Transverse colon (tissue), 4 donors: ENCODE data around the gene CUL7. TPM values are rescaled to one million over a fixed set of nuclear protein-coding genes. Genes with fewer than 3 reads are reported as not detected.

Source experiments
- DNase-seq: peaks from one replicate; pipeline ENCODE4 v3.0.0-alpha.2; 2019
- H3K27ac ChIP-seq, 4 donors: fragments of 200-600 bp; sonication (generic); 2 replicates each; pipeline ENCODE4 v1.5.1; 2016 to 2018; ENCODE audit warnings: inconsistent platforms in 4 of 4
- H3K27me3 ChIP-seq: fragments of 200-600 bp; sonication (generic); 2 replicates; pipeline ENCODE4 v1.5.1; 2017; ENCODE audit warnings: inconsistent platforms
- H3K36me3 ChIP-seq, 4 donors: fragments of 200-600 bp; sonication (generic); 2 replicates each; pipeline ENCODE4 v1.5.1; 2017 to 2019; ENCODE audit warnings: inconsistent platforms in 4 of 4
- H3K4me1 ChIP-seq, 4 donors: fragments of 200-600 bp; sonication (generic); 2 replicates each; pipeline ENCODE4 v1.5.1; 2017 to 2020; ENCODE audit warnings: inconsistent platforms in 4 of 4
- H3K4me3 ChIP-seq, 4 donors: fragments of 200-600 bp; sonication (generic); 1 replicate in 1 of 4; 2 replicates in 3 of 4; pipeline versions ENCODE4 v1.5.1 to v1.6.1; 2017 to 2019; ENCODE audit warnings: inconsistent platforms in 4 of 4
- H3K9me3 ChIP-seq, 2 donors: fragments of 200-600 bp; sonication (generic); 2 replicates each; pipeline ENCODE4 v1.5.1; 2017 to 2019; ENCODE audit warnings: inconsistent platforms in 2 of 2
- CTCF ChIP-seq, 5 experiments: fragments of 200-600 bp in 3 of 5; fragments of 450-650 bp in 2 of 5; sonication (generic) in 3 of 5; IDR thresholded peaks; 1 replicate in 2 of 5; 2 replicates in 3 of 5; pipeline ENCODE4 v1.5.1; 2016 to 2017; ENCODE audit warnings: antibody characterized with exemption in 5 of 5, inconsistent platforms in 3 of 5, mild to moderate bottlenecking in 2 of 5, moderate library complexity in 1 of 5
- EP300 ChIP-seq: sonication (generic); formaldehyde crosslinking; IDR thresholded peaks from one replicate; pipeline ENCODE4 v1.6.1; 2017; ENCODE audit warnings: antibody characterized with exemption, low read depth
- POLR2A ChIP-seq: fragments of 450-650 bp; IDR thresholded peaks from one replicate; pipeline ENCODE4 v1.6.1; 2016; ENCODE audit warnings: antibody characterized with exemption, mild to moderate bottlenecking, moderate library complexity
- POLR2AphosphoS5 ChIP-seq, 3 donors: sonication (generic); formaldehyde crosslinking; IDR thresholded peaks; one replicate each; pipeline ENCODE4 v1.6.1; 2016; ENCODE audit warnings: antibody characterized with exemption in 3 of 3
- WGBS, 2 donors: methylation state at CpG; one replicate each; pipeline ENCODE4 v1.1.5; 2018; ENCODE audit warnings: low coverage in 1 of 2; 5-methylcytosine and 5-hydroxymethylcytosine counted together
- in situ Hi-C, 4 donors: fragments of 200-750 bp; cut with MboI; loops; one replicate each; pipeline versions ENCODE4 v1.15.0 to v1.15.1; 2017; ENCODE audit warnings: low sequenced_read_pairs in 3 of 4, low pct_ligation_motif_present in 1 of 4, low pct_unique_long_range_greater_than_20kb in 1 of 4
- intact Hi-C: fragments of 100-400 bp; cut with DNase I; formaldehyde crosslinking; loops from one replicate; pipeline ENCODE4 v1.15.1; 2023; ENCODE audit warnings: low total_unique reads
- total RNA-seq, 4 donors: library from RNA; depleted of rRNA; stranded (reverse); fragments of >200 nt; gene quantifications; one replicate each; pipeline ENCODE4 v1.1.0, GENCODE V29; 2016

CUL7 gene
- total RNA-seq, 4 donors from 2014 or later = 13.0 to 29.3 (median 15.7) TPM

- intact Hi-C loops (no loop called here), in situ Hi-C loops (no loop called here)
- no peak overlapping the region for H3K4me3 ChIP-seq
- H3K4me1 ChIP-seq = peaks cover 0 to 7% (median 3%) of the 10 kb centered on the region in 4 donors
- DNase-seq = no peak
- TF ChIP-seq POLR2AphosphoS5 (IDR thresholded peaks at IDR 0.05) (no peak), CTCF (IDR thresholded peaks at IDR 0.05) (no peak), POLR2A (no peak), EP300 (no peak)
- H3K36me3 ChIP-seq = no peaks in the 10 kb centered on the region
- 85 to 91% methylated on average over 5 to 10 of the region's 10 CpGs for WGBS, 2 donors
- H3K9me3 ChIP-seq = no peaks in the 10 kb centered on the region
- H3K27me3 ChIP-seq = no peaks in the 10 kb centered on the region
- H3K27ac ChIP-seq = no peak overlapping the region
These were observed 37.9 kb upstream of the CUL7 start for GRCh38 chr6:43091436-43091991.

GRCh38 chr6:43091020-43091419 lies 37.4 kb upstream of the CUL7 start:
- Histone ChIP-seq H3K4me1 (peaks cover 0 to 6% (median 3%) of the 10 kb centered on the region in 4 donors), H3K36me3 (no peaks in the 10 kb centered on the region), H3K27me3 (no peaks in the 10 kb centered on the region), H3K4me3 (no peak overlapping the region), H3K27ac (no peak overlapping the region), H3K9me3 (no peaks in the 10 kb centered on the region)
- intact Hi-C loops = no loop called here
- in situ Hi-C loops = no loop called here
- 83 to 93% methylated on average over 3 to 5 of the region's 5 CpGs for WGBS, 2 donors
- DNase-seq = no peak
- TF ChIP-seq POLR2AphosphoS5 (IDR thresholded peaks at IDR 0.05) = no peak
- no peak for TF ChIP-seq POLR2A

- TF ChIP-seq POLR2A (no peak), POLR2AphosphoS5 (IDR thresholded peaks at IDR 0.05) (no peak), EP300 (no peak), CTCF (IDR thresholded peaks at IDR 0.05) (no peak)
- intact Hi-C loops (no loop called here), in situ Hi-C loops (no loop called here)
- H3K36me3 ChIP-seq = no peaks in the 10 kb centered on the region
- peaks cover 0 to 6% (median 2%) of the 10 kb centered on the region in 4 donors for H3K4me1 ChIP-seq
- no peak overlapping the region for H3K27ac ChIP-seq
- no peaks in the 10 kb centered on the region for H3K9me3 ChIP-seq
- DNase-seq = no peak
- 51% methylated on average over 2 of the region's 2 CpGs; no CpG with 5 or more reads in 1 of the 2 donors for WGBS, 2 donors
- H3K4me3 ChIP-seq = no peak overlapping the region
- no peaks in the 10 kb centered on the region for H3K27me3 ChIP-seq
These were observed 36.9 kb upstream of the CUL7 start for GRCh38 chr6:43090559-43090956.

GRCh38 chr6:43089874-43090558 lies 36.4 kb upstream of the CUL7 start:
- WGBS, 2 donors = 41 to 53% methylated on average over 3 to 8 of the region's 8 CpGs
- DNase-seq = no peak
- H3K36me3 ChIP-seq = no peaks in the 10 kb centered on the region
- TF ChIP-seq POLR2A = no peak
- TF ChIP-seq EP300 = no peak
- TF ChIP-seq POLR2AphosphoS5 (IDR thresholded peaks at IDR 0.05) = no peak
- TF ChIP-seq CTCF (IDR thresholded peaks at IDR 0.05) = no peak
- in situ Hi-C loops = no loop called here
- H3K27ac ChIP-seq = peak overlapping the region in 2 of 4 donors; percentile 1 to 18
- H3K9me3 ChIP-seq = no peaks in the 10 kb centered on the region
- peaks cover 0 to 6% (median 2%) of the 10 kb centered on the region in 4 donors for H3K4me1 ChIP-seq
- no peaks in the 10 kb centered on the region for H3K27me3 ChIP-seq
- no peak overlapping the region for H3K4me3 ChIP-seq
- intact Hi-C loops = no loop called here
